Karpas-422 (cell line): ENCODE measurements around the gene KIAA1614. TPM values are rescaled to one million over a fixed set of nuclear protein-coding genes. Genes with fewer than 3 reads are reported as not detected.

ENCODE experiments used
- DNase-seq: peaks from one replicate; pipeline ENCODE4 v3.0.0-alpha.2; 2015
- H2AFZ ChIP-seq: fragments of 200-600 bp; sonication (generic); 2 replicates; pipeline ENCODE4 v1.6.1; 2014; ENCODE audit warnings: antibody characterized with exemption, low read length, mixed read lengths
- H3K27ac ChIP-seq: fragments of 200-600 bp; sonication (generic); 2 replicates; pipeline ENCODE4 v1.5.1; 2014; ENCODE audit warnings: mild to moderate bottlenecking, low read length, moderate library complexity
- H3K27me3 ChIP-seq: fragments of 200-600 bp; sonication (generic); 2 replicates; pipeline ENCODE4 v1.6.1; 2014; ENCODE audit warnings: low read length, mixed read lengths
- H3K36me3 ChIP-seq: fragments of 200-600 bp; sonication (generic); 2 replicates; pipeline ENCODE4 v1.6.1; 2014; ENCODE audit warnings: low read length, mixed read lengths; ENCODE audit not compliant: insufficient read depth
- H3K4me1 ChIP-seq: fragments of 200-600 bp; sonication (generic); 2 replicates; pipeline ENCODE4 v1.6.1; 2014; ENCODE audit warnings: mild to moderate bottlenecking, low read length, mixed read lengths
- H3K4me2 ChIP-seq: fragments of 200-600 bp; sonication (generic); 2 replicates; pipeline ENCODE4 v1.6.1; 2014; ENCODE audit warnings: low read length, low read depth, mild to moderate bottlenecking; ENCODE audit not compliant: poor library complexity, severe bottlenecking
- H3K4me3 ChIP-seq: fragments of 200-600 bp; sonication (generic); 2 replicates; pipeline ENCODE4 v1.5.1; 2014; ENCODE audit warnings: mild to moderate bottlenecking, antibody characterized with exemption, low read length, mixed read lengths
- H3K79me2 ChIP-seq: fragments of 200-600 bp; sonication (generic); 2 replicates; pipeline ENCODE4 v1.6.1; 2014; ENCODE audit warnings: mild to moderate bottlenecking, low read length, mixed read lengths
- H3K9ac ChIP-seq: fragments of 200-600 bp; sonication (generic); 2 replicates; pipeline ENCODE4 v1.6.0; 2014; ENCODE audit warnings: low read length
- H3K9me2 ChIP-seq: fragments of 200-600 bp; sonication (generic), shearing (Covaris generic); replicated peaks from 2 replicates; pipeline ENCODE4 v1.6.0; 2014; ENCODE audit warnings: mild to moderate bottlenecking, low read length, moderate library complexity; ENCODE audit not compliant: insufficient read depth
- H3K9me3 ChIP-seq: fragments of 300-700, 200-600 bp; sonication (generic); 2 replicates; pipeline ENCODE4 v1.6.1; 2014; ENCODE audit warnings: low read length, mixed read lengths
- H4K20me1 ChIP-seq: fragments of 200-600 bp; sonication (generic); 2 replicates; pipeline ENCODE4 v1.6.1; 2014; ENCODE audit warnings: mild to moderate bottlenecking, antibody characterized with exemption, low read length, low read depth; ENCODE audit not compliant: insufficient read depth
- total RNA-seq: library from RNA; depleted of rRNA; stranded (reverse); fragments of >200 nt; shearing (Covaris generic); gene quantifications from 2 replicates; pipeline ENCODE4 v1.2.3, GENCODE V29; 2014; ENCODE audit warnings: low replicate concordance; rRNA removed

KIAA1614 gene, protein sequence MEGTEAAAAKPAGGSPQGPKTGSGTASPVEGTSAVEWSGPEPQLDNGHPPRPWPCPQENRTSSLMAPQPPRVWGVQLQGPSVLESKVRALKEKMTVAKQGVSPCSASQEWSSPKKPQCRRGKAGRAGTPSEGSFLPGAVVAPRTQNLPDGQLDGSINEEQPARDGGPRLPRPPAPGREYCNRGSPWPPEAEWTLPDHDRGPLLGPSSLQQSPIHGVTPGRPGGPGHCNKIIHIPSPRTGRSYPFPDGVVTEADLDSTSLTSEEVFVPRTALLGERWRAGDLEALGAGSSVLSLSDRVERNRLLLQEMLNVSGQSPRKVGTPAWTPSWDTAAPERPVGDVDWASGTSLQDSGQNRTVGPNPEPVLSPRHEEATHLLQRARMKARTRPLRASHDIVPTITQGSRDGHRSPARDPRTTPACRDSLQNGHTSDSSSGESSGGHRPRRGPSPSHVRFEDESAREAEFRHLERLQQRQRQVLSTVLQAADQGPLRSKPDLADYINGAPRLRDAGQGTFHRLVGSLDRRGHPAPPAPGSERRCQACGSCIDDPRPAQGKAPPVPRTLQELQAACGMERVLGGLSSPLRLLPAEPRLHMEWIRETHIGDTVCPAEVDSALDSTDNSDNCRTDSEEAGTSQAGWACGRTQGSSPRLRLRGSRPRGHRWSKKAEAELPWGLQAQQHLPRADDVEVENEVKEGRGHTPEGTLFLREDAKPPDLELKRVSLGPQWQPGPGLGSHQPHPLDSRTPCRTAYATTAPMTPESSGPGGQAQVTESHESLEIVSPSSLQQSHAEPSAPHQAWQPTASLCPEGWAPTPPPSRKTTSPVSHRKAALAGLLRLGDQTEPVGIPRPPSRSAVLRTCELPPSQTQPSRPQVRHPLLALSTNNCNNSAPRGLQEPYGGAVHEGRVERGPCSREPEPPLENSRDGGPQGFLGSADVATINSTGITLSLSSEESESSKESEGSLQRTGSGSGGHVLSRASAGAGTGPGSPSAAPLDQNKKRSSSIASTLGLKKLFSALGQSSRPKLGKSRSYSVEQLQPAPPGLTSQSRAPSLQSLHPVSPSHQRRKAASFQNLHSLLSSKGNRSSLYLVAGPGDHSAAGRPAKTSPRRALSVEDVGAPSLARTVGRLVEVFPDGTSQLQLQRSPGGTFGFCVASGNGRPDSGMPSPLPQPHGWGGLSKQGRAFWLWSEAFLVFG
- total RNA-seq: 0.07 TPM in 1 of 2 replicates, not detected in the other

DNA sequence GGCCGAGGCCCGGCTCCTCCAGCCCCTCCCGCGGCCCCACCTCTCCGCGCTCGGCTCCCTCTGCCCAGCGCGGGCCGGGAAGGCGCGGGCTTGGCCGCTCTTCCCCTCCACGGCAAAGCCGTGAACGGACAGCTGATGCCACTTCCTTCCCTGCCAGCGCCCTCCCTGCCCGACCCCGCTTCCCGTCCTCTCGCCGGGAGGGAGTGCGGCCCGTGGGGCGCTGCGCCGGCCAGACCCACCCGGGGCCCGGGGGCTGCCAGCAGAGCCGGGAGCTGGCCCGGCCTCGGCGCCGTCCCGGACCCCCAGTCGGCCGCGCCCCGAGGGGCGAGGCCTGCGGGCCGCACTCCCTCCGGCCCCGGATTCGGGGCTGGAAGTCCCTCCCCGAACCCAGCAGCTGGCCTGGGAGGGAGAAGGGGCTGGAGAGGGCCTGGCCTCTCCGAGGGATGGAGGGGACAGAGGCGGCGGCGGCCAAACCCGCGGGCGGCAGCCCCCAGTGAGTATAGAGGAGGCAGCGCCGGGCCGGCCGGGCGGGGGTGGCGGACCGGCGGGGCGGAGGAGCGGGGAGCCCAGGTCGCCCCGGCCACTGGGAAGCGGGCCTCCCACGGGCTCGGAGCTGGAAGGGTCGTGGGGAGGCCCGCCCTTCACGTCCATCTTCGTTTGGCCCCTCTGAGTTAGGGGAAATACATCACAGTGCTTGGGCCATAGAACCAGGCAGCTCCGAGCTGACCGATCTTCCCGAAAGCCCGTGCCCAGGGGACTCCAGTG, at the start of gene KIAA1614:
Gene KIAA1614, plus strand, starts transcription at position 97 of the 765 bp plus-strand sequence. Its CDS starts 347 bp downstream, at position 444.
- no peak within 1 kb of the TSS for H3K4me2 ChIP-seq
- H3K9me3 ChIP-seq: no peaks in the 10 kb centered on the region
- no peaks in the 10 kb centered on the region for H3K27me3 ChIP-seq
- H3K9me2 ChIP-seq: no peaks in the 10 kb centered on the region
- H3K4me1 ChIP-seq: no peaks in the 10 kb centered on the region
- H3K27ac ChIP-seq: no peak within 1 kb of the TSS
- H3K79me2 ChIP-seq: no peaks in the 10 kb centered on the region
- no peak within 1 kb of the TSS for H2AFZ ChIP-seq
- H3K36me3 ChIP-seq: no peaks in the 10 kb centered on the region
- no peak within 1 kb of the TSS for H3K4me3 ChIP-seq
- H4K20me1 ChIP-seq: no peaks in the 10 kb centered on the region
- no peak within 1 kb of the TSS for H3K9ac ChIP-seq
- no peak for DNase-seq

DNA sequence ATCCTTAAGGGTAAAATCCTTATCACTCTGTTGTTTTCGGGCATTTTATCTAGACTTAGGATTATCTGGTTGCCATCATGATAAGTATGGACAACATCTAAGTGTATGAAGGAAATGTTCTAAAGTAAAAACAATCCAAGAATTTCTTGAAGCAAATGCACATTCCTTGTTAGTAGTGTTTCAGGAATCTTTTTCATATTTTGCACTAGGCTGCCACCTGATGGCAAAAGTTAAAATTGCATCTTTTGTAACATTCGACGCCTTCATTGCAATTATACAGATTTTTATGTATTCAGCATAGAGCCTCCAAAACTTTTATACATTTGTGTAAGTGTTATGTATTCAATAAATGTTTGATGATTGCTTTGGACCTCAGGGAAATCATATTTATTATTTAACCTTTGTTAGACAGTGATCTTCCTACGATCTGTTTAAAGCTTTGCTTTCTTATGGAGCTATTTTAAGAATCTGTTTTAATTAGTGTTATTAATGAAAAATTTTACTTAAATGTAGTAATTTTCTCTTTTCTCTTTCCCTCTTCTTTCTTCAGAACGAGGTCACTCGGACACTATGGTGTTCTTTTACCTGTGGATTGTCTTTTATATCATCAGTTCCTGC, 49.4 kb upstream of the KIAA1614 start:
- Histone ChIP-seq H3K9ac (no peak overlapping the region), H3K4me2 (no peak overlapping the region), H3K27me3 (no peaks in the 10 kb centered on the region), H3K9me2 (no peaks in the 10 kb centered on the region), H3K9me3 (no peaks in the 10 kb centered on the region), H3K79me2 (no peaks in the 10 kb centered on the region), H4K20me1 (no peaks in the 10 kb centered on the region), H3K4me1 (peaks cover 7% of the 10 kb centered on the region; the same call in 1 of the 2 replicates), H3K27ac (no peak overlapping the region), H3K36me3 (peaks cover 5% of the 10 kb centered on the region; the same call in 1 of the 2 replicates), H2AFZ (no peak overlapping the region), H3K4me3 (no peak overlapping the region)
- peak; percentile 68 for DNase-seq

DNA sequence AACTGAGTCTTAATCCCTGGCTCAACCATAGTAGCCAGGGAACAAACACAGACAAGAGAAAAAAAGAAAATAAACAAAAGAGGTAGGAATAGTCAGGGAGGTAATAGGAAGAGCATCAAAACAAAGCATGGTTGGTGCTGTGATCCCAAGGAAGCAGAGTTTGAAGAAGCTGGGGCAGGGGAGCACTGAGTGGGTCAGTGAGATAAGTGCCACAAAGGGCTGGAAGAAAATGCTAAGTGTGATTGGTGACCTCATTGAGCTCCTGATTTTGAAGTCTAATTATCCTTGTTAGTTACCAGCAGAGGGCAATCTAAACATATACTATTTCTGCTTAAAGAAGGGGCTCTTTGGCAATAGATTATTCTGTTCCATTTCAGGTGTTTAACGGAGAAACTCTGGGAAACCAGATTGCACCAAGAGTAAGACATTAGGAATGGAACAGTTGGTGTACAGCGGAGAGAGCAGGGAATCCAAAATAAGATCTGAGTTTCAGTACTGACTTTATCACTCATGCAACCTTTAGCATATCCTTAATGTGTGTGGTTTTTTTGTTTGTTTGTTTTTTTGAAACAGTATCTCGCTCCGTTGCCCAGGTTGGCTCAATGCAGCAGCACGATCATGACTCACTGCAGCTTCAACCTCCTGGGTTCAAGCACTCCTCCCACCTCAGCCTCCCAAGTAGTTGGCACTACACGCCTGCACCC, 30.7 kb upstream of the KIAA1614 start:
- peak; percentile 75 for DNase-seq

DNA sequence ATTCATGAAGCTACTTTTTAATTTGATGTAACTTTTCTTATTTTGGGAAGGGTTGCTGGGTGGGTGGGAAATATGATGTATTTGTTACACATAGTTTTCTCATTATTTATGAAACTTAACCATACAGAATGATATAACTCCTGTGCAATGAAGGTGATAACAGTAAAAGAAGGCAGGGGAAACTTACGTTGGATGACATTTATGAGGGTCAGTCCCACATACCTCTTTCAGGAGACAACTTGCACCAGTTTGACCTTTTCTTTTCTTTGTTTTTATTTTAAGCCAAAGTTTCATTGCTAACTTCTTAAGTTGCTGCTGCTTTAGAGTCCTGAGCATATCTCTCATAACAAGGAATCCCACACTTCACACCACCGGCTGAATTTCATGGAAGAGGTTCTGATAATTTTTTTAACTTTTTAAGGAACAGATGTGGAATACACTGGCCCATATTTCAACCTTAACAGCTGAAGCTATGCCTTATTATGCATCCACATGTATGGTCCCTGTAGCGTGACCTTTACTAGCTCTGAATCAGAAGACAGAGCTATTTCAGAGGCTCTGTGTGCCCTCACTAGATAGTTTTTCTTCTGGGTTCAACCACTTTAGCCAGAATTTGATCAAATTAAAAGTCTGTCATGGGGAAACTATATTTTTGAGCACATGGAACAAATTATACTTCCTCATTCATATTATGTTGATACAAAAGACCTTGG, 28.0 kb upstream of the KIAA1614 start:
- no peaks in the 10 kb centered on the region for H3K79me2 ChIP-seq
- no peak overlapping the region for H3K4me3 ChIP-seq
- H3K4me2 ChIP-seq: no peak overlapping the region
- no peak overlapping the region for H2AFZ ChIP-seq
- no peaks in the 10 kb centered on the region for H3K4me1 ChIP-seq
- H3K9me3 ChIP-seq: no peaks in the 10 kb centered on the region
- no peak overlapping the region for H3K9ac ChIP-seq
- no peaks in the 10 kb centered on the region for H3K9me2 ChIP-seq
- H4K20me1 ChIP-seq: no peaks in the 10 kb centered on the region
- no peaks in the 10 kb centered on the region for H3K36me3 ChIP-seq
- no peak for DNase-seq
- H3K27me3 ChIP-seq: no peaks in the 10 kb centered on the region
- no peak overlapping the region for H3K27ac ChIP-seq

More for the DNA sequence above, 30.7 kb upstream of the KIAA1614 start:
- Histone ChIP-seq H3K4me3 (no peak overlapping the region), H3K36me3 (no peaks in the 10 kb centered on the region), H3K9me2 (no peaks in the 10 kb centered on the region), H3K4me2 (no peak overlapping the region), H3K79me2 (no peaks in the 10 kb centered on the region), H3K27ac (no peak overlapping the region), H3K4me1 (no peaks in the 10 kb centered on the region), H3K9me3 (no peaks in the 10 kb centered on the region), H3K27me3 (no peaks in the 10 kb centered on the region), H3K9ac (no peak overlapping the region), H4K20me1 (no peaks in the 10 kb centered on the region), H2AFZ (no peak overlapping the region)

DNA sequence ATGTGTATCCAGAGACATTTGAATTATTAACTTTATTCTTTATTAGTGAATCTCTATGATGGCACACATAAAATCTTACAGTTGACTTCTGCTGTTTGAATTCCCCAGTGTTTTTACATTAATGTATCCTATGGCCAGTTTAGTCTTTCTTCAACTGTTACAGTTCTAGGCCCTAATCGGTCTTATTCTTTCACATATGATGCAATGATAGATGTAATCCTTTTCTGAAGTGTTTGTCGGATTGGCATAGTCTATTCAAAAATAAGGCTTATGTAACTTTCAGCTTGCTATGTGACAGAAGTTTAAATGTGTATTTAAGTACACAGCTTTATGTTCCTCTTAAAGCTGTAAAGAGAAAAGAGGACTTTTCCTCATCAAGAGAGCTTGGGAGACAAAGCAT, 26.4 kb upstream of the KIAA1614 start:
- Histone ChIP-seq H3K4me2 (no peak overlapping the region), H3K4me1 (no peaks in the 10 kb centered on the region), H2AFZ (no peak overlapping the region), H4K20me1 (no peaks in the 10 kb centered on the region), H3K9ac (no peak overlapping the region), H3K36me3 (no peaks in the 10 kb centered on the region), H3K27ac (no peak overlapping the region), H3K27me3 (no peaks in the 10 kb centered on the region), H3K4me3 (no peak overlapping the region), H3K9me3 (no peaks in the 10 kb centered on the region), H3K79me2 (no peaks in the 10 kb centered on the region), H3K9me2 (no peaks in the 10 kb centered on the region)
- DNase-seq: no peak

DNA sequence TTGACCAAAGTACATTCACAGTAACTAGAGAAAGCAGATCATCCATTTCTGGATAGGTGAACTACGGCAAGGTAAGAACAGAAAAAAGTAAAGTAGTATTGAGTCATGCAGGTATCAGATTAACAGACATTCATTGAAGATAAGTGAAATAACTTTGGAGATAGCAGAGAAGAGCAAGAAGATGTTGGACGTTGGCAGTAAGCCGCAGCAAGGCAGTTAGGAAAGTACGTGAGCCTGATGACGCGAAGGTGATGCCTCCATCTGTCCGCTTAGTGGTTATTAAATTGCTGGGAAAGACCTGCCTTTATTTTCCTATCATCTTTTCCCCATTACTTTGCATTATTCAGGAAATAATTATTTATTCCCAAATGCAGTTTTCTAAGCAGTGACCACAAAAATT, 24.9 kb upstream of the KIAA1614 start:
- Histone ChIP-seq H3K9ac (no peak overlapping the region), H3K9me3 (no peaks in the 10 kb centered on the region), H3K27me3 (no peaks in the 10 kb centered on the region), H3K4me2 (no peak overlapping the region), H3K36me3 (no peaks in the 10 kb centered on the region), H3K27ac (no peak overlapping the region), H3K4me3 (no peak overlapping the region), H4K20me1 (no peaks in the 10 kb centered on the region), H3K9me2 (no peaks in the 10 kb centered on the region), H2AFZ (no peak overlapping the region), H3K4me1 (no peaks in the 10 kb centered on the region), H3K79me2 (no peaks in the 10 kb centered on the region)
- DNase-seq: no peak
